Type B pancreatic cell (in vitro differentiated cells): ENCODE measurements around the gene CDH11. TPM values are rescaled to one million over a fixed set of nuclear protein-coding genes. Genes with fewer than 3 reads are reported as not detected.

Source experiments
- DNase-seq: peaks from one replicate; pipeline ENCODE4 v3.0.0; 2021; ENCODE audit warnings: mixed read lengths; ENCODE audit not compliant: unreplicated experiment; ENCODE audit errors: extremely low spot score
- H3K27ac Mint-ChIP-seq: 2 replicates; pipeline ENCODE4 v1.8.0; 2021; ENCODE audit warnings: mild to moderate bottlenecking, mixed read lengths
- H3K27me3 Mint-ChIP-seq: 2 replicates; pipeline ENCODE4 v1.8.0; 2021; ENCODE audit warnings: mixed read lengths
- H3K36me3 Mint-ChIP-seq: 2 replicates; pipeline ENCODE4 v1.8.0; 2021; ENCODE audit warnings: mixed read lengths
- H3K4me1 Mint-ChIP-seq: one replicate; pipeline ENCODE4 v1.8.0; 2021; ENCODE audit warnings: mixed read lengths; ENCODE audit not compliant: unreplicated experiment
- H3K4me3 Mint-ChIP-seq: 2 replicates; pipeline ENCODE4 v1.8.0; 2021; ENCODE audit warnings: mild to moderate bottlenecking, mixed read lengths
- H3K9me3 Mint-ChIP-seq: 2 replicates; pipeline ENCODE4 v1.8.0; 2021; ENCODE audit warnings: mixed read lengths
- CTCF ChIP-seq: fragments of 200-600 bp; sonication (generic); conservative IDR thresholded peaks from 2 replicates; pipeline ENCODE4 v1.5.0; 2021; ENCODE audit warnings: antibody characterized with exemption, mild to moderate bottlenecking
- total RNA-seq: library from RNA; stranded (reverse); gene quantifications from 2 replicates; pipeline ENCODE4 v1.2.1, GENCODE V29; 2021; ENCODE audit warnings: low replicate concordance

CDH11 gene
- total RNA-seq, 1 donor from 2014 or later: 287 TPM

- no peak for TF ChIP-seq CTCF
- no peak overlapping the region for H3K4me3 Mint-ChIP-seq
- peaks cover 41% of the 10 kb centered on the region for H3K4me1 Mint-ChIP-seq
- peaks cover 6% of the 10 kb centered on the region for H3K27me3 Mint-ChIP-seq
- H3K27ac Mint-ChIP-seq: no peak overlapping the region
- no peak for DNase-seq
- peaks cover 4% of the 10 kb centered on the region for H3K36me3 Mint-ChIP-seq
- H3K9me3 Mint-ChIP-seq: no peaks in the 10 kb centered on the region
Observed at GRCh38 chr16:65065031-65065430, 56.8 kb downstream of the CDH11 start.

- TF ChIP-seq CTCF: no peak
- peaks cover 4% of the 10 kb centered on the region for H3K36me3 Mint-ChIP-seq
- peaks cover 4% of the 10 kb centered on the region for H3K27me3 Mint-ChIP-seq
- H3K4me1 Mint-ChIP-seq: peaks cover 38% of the 10 kb centered on the region
- no peak for DNase-seq
- H3K9me3 Mint-ChIP-seq: no peaks in the 10 kb centered on the region
- H3K4me3 Mint-ChIP-seq: no peak overlapping the region
- H3K27ac Mint-ChIP-seq: no peak overlapping the region
Observed at GRCh38 chr16:65064131-65064530, 57.7 kb downstream of the CDH11 start.

- H3K36me3 Mint-ChIP-seq: peaks cover 4% of the 10 kb centered on the region
- TF ChIP-seq CTCF: no peak
- H3K4me3 Mint-ChIP-seq: no peak overlapping the region
- no peak overlapping the region for H3K27ac Mint-ChIP-seq
- H3K27me3 Mint-ChIP-seq: peaks cover 4% of the 10 kb centered on the region
- no peaks in the 10 kb centered on the region for H3K9me3 Mint-ChIP-seq
- DNase-seq: no peak
- peaks cover 31% of the 10 kb centered on the region for H3K4me1 Mint-ChIP-seq
Observed at GRCh38 chr16:65062736-65063583, 58.9 kb downstream of the CDH11 start.

- H3K27ac Mint-ChIP-seq: no peak overlapping the region
- H3K4me3 Mint-ChIP-seq: no peak overlapping the region
Observed at GRCh38 chr16:65061935-65062518, 59.8 kb downstream of the CDH11 start.

GRCh38 chr16:65061263-65061662, 60.6 kb downstream of the CDH11 start:
- Mint-ChIP-seq H3K4me1 (peaks cover 34% of the 10 kb centered on the region), H3K27me3 (no peaks in the 10 kb centered on the region), H3K27ac (no peak overlapping the region), H3K9me3 (no peaks in the 10 kb centered on the region), H3K36me3 (peaks cover 9% of the 10 kb centered on the region), H3K4me3 (no peak overlapping the region)
- no peak for TF ChIP-seq CTCF
- DNase-seq: no peak

More at GRCh38 chr16:65061935-65062518, 59.8 kb downstream of the CDH11 start:
- DNase-seq: no peak
- H3K27me3 Mint-ChIP-seq: peaks cover 1% of the 10 kb centered on the region
- no peak for TF ChIP-seq CTCF
- peaks cover 9% of the 10 kb centered on the region for H3K36me3 Mint-ChIP-seq
- H3K9me3 Mint-ChIP-seq: no peaks in the 10 kb centered on the region
- peaks cover 33% of the 10 kb centered on the region for H3K4me1 Mint-ChIP-seq
